Central memory CD4-positive, alpha-beta T cell (primary cell): ENCODE data around the gene NTNG1.
"Not testable (repeated sequence)": the region's sequence is repeated elsewhere in the genome, so short reads cannot be mapped to it uniquely, and the experiment has no call there.

Experiments used
- DNase-seq: peaks from one replicate; pipeline ENCODE4 v3.0.0; 2022

NTNG1 gene

GRCh38 chr1:107145637-107146036 is 4.8 kb downstream of the NTNG1 start:
- DNase-seq: no peak

- DNase-seq: no peak
These were observed 7.0 kb downstream of the NTNG1 start for GRCh38 chr1:107147843-107148242.

- DNase-seq: no peak
These were observed 9.1 kb downstream of the NTNG1 start for GRCh38 chr1:107149946-107150345.

DNA sequence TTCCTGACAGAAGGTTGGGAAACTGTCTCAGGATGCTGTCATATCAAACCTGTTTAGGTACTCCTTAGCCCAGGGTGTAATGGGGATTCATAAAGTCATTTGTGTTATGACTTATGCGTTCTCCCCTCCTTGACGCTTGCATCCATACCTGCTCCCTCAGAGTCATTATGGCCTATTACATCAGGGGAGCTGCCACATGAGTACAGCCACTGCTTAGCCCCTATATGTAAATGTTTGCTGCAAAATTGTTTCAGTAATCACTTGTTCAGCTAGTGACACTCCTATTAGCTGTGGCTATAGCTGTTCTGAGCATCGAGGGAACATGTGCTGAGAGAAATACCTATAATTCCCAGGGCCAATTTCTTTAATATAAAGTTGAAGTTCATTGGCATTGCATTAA is 10.5 kb downstream of the NTNG1 start:
- no peak for DNase-seq

GRCh38 chr1:107152395-107152794 is 11.6 kb downstream of the NTNG1 start:
- DNase-seq: no peak

DNA sequence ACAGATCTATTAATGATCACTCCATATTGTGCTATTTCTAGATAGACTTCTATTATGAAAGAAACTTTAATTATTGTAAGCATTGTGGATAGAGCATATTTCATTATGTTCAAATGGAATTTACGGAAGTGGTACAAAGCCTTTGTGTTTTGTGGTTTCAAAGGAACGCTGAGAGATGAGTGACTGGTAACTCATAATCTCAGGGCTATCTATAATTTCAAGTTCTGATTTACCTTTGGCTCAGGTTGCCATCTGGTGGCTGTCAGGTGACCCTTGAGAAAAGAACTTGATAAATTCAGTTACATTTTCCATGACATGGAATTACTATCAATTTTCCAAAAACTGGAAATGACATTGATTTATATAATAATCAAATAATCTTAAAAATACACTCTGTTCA is 12.2 kb downstream of the NTNG1 start:
- no peak for DNase-seq

DNA sequence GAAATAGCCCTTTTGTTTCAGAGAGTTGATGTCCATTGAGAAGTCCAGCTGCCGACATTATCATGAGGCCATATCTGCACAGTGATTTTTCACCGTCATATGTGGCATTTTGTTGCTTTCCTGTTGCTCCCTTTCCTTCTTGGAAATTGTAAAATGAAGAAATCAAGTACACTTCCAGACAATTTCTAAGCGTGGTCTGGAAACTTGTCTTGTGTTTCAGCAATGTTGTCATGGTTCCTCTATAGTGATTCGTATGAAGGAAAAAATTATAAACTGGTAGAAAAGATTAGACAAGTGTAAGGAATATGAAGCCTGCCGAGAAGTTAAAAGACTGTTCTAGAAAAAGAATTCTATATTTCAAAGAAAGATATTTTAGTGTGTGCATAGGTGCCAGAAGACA is 17.7 kb downstream of the NTNG1 start:
- no peak for DNase-seq

GRCh38 chr1:107158991-107159390 is 18.2 kb downstream of the NTNG1 start:
- DNase-seq: no peak

DNA sequence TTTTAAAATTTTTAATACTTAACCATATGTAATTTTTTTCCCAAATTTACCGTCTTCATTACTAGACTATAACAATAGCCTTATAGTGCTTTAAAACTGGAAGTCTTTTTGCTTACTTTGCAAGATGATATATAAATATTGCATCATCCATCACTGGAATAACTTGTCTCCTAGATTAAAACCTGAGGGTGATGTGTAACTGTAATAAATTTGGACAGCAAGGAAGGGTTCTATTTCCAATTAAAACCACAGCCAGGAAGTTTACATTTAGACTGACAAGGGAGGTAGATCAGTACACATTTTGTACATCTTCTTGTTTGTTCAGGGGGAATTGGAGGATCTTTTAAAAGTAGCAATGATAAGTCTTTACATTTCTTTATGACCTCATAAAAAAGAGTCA is 21.9 kb downstream of the NTNG1 start:
- DNase-seq: no peak

DNA sequence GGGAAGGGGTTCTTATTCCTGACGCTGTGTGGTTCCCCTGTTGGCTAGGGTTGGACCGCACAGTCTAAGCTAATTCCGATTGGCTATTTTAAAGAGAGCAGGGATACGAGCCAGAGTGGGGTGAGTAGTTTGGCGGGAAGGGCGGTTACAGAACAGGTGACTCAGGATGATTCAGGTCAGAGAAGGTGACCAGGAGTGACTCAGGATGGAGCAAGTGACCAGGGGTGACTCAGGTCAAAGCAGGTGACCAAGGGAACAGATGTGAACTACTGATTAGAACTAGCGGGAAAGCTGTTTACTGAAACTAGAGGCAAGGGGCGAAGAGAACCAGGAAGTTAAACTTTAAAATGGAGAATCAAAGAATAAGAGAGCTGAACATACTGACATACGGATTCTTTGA is 24.1 kb downstream of the NTNG1 start:
- not testable (repeated sequence) for DNase-seq

DNA sequence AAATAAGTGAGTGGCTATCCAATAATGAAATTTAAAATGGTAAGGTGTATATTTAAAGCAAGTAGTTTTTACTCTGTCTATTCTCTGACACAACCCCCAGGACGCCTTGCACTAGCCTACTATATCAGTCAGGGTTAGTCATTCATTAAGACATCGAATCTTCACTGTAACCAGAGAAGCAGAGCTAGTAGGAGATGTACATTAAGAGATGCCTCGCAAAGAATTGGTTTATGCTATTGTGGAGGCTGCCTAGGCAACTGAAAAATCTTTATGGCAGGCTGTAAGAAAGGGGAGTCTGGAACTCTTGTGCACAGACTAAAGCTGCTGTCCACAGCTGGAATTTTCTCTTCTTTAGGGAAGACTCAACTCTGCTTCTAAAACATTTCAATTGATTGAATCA is 28.8 kb downstream of the NTNG1 start:
- no peak for DNase-seq

- no peak for DNase-seq
These were observed 30.5 kb downstream of the NTNG1 start for GRCh38 chr1:107171333-107171732.

DNA sequence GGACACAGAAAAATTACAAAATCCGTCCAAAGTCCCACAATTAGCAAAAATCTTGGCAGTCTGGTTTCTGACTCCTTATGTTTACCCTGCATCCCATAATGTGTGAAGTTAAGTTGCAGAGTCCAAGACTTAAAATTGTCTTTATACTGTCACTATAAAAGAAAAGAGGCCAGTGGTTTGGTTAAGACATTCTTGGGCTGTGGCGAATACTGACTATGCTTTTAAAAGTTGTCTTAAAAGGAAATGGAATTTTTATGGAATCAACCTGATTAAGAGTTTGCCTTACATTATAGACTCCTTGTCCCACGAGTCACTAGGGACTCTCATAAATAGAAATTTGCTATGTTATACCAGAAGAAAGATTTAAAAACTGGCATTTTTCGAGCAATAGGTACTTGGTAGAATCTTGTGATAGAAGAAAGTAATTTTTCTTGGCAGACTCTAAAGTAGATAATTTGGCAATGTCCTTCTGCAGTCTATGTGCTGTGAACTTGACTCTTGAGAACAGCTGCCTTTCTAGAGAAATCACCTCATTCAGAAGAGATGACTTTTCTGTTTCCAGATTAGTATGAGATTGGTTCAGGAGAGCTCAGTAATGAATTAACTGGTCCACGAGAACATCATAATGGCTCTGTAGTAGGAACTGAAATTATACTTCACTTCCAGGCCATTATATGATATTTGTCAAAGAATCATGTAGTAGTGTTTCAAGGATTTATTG is 31.8 kb downstream of the NTNG1 start:
- DNase-seq: no peak

- no peak for DNase-seq
These were observed 34.5 kb downstream of the NTNG1 start for GRCh38 chr1:107175102-107175909.

GRCh38 chr1:107181253-107181969 is 40.6 kb downstream of the NTNG1 start:
- no peak for DNase-seq

GRCh38 chr1:107183011-107183410 is 42.2 kb downstream of the NTNG1 start:
- DNase-seq: no peak

DNA sequence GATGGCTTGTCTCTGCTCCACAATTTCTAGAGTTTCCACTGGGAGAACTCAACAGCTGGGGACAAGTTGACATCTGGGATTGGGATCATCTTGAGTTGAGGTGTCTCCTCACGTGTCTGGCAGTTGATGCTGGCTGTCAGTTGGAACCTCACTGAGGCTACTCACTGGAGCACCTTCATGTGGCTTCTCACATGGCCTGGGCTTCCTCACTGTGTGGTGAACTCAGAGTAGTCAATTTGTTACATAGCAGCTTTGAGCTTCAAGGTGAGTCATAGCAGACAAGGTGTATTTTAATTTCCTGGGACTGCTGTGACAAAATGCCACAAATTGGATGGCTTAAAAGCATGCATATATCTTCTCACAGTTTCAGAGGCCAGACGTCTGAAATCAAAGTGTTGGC is 44.0 kb downstream of the NTNG1 start:
- DNase-seq: no peak

DNA sequence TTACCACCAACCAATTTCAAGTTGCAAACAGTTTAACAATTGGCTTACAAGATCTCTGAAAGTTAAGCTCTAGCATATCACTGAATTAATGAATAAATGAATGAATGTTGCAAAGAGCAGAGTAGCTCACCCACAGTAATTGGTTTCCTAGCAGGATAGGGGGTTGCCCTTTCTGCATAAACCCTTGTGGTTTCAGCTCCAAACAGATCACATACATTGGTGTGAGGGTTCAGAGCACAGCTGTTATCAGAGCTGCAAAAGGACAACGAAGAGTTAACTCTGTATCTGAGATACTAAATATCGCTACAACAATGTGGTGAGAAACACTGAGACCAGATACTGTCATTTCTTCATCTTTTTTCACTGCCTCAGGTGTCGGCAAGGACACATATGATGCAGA is 46.6 kb downstream of the NTNG1 start:
- DNase-seq: no peak

GRCh38 chr1:107188160-107188559 is 47.3 kb downstream of the NTNG1 start:
- no peak for DNase-seq

GRCh38 chr1:107194380-107194779 is 53.5 kb downstream of the NTNG1 start:
- DNase-seq: no peak

- no peak for DNase-seq
These were observed 54.6 kb downstream of the NTNG1 start for GRCh38 chr1:107195476-107195875.

GRCh38 chr1:107196973-107197562 is 56.2 kb downstream of the NTNG1 start:
- no peak for DNase-seq

DNA sequence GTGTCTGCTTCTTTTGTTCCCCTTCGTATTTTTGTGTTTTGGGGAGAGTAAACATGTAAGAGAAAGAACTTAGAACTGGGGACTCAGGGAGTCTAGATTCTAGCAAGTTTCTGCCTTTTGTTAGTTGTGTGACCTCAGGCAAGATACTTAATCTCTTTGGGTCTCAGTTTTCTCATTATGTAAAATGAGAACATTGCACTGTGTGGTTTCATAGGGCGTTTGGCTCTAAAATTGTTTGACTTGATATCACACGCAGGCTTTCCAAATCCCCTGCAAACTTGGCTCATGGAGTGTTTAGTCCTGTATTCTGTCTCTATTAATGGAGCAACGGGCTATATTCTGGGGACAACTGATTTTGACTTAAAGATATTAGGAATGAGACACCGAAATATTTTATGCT is 57.7 kb downstream of the NTNG1 start:
- no peak for DNase-seq
